ENCODE measurements around the gene PEF1.

PEF1 gene, protein sequence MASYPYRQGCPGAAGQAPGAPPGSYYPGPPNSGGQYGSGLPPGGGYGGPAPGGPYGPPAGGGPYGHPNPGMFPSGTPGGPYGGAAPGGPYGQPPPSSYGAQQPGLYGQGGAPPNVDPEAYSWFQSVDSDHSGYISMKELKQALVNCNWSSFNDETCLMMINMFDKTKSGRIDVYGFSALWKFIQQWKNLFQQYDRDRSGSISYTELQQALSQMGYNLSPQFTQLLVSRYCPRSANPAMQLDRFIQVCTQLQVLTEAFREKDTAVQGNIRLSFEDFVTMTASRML

DNA sequence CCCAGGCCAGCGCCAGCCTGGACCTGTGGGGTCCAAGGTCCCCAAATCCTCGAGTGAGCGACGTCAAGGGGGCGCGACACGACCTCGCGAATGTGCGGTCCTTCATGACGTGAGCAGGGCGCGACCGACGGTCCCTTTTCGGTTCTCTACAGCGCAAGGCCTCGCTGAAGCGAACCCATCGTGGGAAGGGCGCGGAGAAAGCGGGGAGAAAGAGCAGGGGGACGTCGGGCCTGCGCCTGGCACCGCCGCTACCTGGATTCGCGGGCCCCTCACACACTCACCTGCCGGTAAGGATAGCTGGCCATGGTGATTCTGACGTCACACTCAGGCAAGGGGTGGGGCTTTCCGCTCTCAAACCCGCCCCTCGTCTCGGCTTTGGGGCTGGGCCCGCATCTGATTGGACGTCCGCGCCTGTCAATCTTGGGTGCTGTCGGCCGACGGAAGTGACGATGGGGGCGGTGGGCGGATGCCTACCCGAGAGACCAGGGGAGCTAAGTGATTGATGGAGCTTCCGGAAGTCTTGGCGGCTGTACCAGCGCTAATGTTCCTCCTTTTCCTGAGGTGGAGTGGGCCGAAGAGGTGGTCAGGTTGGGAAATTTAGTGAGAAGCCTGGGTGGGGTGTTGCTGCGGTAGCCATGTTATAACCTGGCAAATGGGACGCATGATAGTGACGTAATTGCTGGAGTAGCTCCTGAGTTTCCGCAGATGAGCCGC, at the start of gene PEF1:
Gene PEF1 (minus strand): TSS at position 317 of the 714 bp plus-strand sequence. CDS start 12 bp downstream, at position 305.
- peak; percentile 92 to 100 (median 97) for DNase-seq

DNA sequence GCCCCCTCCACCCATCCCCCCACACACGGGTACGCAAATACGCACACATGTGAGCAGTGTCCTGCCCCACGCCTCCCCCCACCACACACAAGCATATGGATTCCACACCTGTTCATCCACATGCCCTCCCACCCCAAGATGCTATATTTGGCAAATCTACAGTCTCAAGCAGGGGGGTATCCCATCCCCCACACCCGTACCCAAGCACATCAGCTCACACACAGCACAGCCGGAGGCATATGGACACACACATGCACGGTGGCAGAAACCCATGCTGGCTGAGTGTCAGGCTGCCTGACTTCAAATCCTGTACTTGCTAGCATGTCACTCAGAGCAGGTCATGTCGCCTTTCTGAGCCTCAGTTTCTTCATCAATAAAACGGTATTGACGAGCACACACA, 48.6 kb upstream of the PEF1 start:
- DNase-seq, result no peak

DNA sequence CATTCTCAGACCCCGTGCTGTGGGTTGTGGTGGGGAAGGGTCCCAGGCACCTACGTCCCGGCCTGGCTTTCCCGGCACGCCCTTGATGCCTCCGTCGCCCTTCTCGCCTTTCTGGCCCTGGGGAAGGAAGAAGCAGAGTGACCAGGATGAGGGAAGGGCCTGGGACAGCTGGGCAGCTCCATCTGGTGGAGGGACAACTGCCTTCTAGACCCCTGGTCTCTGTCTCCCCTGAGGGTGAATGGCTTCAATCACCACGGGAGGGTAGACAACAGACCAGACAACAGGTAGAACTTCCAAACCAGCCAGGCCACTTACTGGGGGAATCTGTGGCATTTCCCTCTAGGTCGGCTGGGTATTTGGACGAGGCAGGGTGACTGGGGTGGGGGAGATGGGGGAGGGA, 47.3 kb upstream of the PEF1 start:
- no peak for DNase-seq

DNA sequence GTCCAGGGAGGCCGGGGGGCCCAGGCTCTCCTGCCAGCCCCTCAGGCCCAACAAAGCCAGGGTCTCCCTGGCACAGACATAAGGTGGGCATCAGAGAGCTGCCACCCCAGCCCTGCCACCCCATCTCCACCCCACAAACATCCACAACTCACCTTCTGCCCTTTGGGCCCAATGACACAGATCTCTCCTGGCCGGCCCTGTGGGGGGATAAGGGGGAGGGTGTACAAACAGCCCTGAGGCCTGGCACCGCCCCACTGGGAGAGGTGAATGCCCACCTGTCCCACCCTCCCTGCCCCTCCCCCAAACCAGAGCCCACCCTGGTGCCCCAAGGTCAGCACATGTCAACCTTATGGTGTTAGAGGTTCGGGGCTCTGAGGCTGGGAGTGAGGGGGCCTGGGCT, 46.8 kb upstream of the PEF1 start:
- DNase-seq, result no peak

GRCh38 chr1:31690921-31691320, 46.2 kb upstream of the PEF1 start:
- DNase-seq, result no peak

GRCh38 chr1:31689854-31690253, 45.2 kb upstream of the PEF1 start:
- DNase-seq, result no peak

- no peak for DNase-seq
These were observed 44.7 kb upstream of the PEF1 start for GRCh38 chr1:31689379-31689778.

GRCh38 chr1:31688233-31688918, 43.7 kb upstream of the PEF1 start:
- no peak for DNase-seq

GRCh38 chr1:31687601-31688000, 42.9 kb upstream of the PEF1 start:
- no peak for DNase-seq

GRCh38 chr1:31685795-31686194, 41.1 kb upstream of the PEF1 start:
- DNase-seq, result no peak

DNA sequence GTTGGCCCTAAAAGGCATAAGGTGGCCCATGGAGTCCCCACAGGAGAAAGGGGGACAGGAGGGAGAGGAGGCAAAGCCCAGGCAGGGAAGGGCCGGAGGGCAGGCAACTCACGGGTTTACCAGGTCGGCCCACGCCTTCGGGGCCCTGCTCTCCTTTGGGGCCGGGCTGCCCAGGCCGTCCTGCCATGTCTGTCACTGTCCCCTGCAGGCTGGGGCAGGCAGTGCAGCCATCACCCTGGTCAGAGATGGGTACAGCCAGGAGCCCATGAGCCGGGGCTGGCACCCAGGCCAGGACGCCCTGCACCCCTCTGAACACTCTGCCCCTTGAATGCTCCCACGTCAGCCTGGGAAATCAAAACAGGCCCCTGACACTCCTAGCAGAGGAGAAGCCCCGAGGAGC, 39.3 kb upstream of the PEF1 start:
- DNase-seq, result no peak

DNA sequence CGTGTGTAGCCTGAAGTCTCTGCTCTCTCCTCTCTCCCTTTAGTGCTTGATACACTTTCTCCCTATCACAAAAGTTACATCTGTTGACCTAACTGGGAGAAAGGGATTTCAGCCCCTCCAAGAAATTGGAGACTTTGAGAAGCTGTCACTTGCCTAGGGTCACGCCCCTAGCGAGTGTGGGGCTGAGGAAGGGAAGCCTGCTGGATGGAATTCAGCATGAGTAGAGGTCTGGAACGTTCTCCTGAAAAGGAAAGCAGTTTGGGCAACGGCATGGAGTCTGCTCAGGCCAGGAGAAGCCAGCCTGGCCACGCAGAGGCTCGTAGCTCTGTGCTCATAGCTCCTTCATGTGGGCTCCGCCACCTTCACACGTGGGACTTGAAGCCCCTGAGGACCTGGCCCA, 36.7 kb upstream of the PEF1 start:
- no peak for DNase-seq

GRCh38 chr1:31679676-31680230, 35.1 kb upstream of the PEF1 start:
- DNase-seq, result no peak

DNA sequence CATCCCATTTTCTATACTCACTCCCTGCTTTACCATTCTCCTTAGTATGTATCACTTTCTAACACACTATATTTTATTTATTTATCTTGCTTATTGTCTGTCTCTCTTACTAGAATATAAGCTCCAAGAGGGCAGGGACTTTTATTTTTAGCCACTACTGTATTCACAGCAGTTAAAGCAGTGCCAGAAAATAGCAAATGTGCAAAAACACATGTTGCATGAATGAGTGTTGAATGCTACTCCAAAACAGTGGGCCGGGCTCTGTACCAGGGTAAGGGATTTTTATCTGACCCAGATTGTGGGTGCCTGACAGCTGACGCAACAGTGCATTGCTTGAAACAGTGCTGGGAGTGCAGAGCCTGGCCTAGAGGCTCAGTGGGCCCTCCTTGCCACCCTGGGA, 34.4 kb upstream of the PEF1 start:
- no peak for DNase-seq

GRCh38 chr1:31678681-31679080, 34.0 kb upstream of the PEF1 start:
- no peak for DNase-seq

- peak in 4 of 56 donors; percentile 10 to 29 (median 18) for DNase-seq
These were observed 33.3 kb upstream of the PEF1 start for GRCh38 chr1:31677949-31678348.

DNA sequence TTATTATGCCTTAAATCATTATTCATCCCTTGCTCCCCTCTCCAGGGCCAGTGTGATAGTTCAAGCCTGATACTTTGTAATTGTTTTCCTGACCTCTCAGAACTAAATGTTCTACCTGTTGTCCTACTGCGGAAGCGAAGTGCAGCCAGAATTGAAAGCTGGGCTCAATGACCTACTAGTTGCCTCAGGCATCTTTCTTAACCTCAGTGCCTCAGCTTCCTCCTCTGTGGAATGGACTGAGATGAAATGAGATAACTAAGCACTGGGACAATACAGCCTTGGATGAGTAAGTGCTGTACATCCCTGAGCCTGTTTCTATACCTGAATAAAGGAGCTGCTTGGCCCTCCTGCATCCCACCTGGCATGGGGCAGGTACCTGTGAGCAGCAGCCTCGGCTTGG, 32.7 kb upstream of the PEF1 start:
- DNase-seq, result no peak

- DNase-seq, result no peak
These were observed 31.1 kb upstream of the PEF1 start for GRCh38 chr1:31675756-31676155.

DNA sequence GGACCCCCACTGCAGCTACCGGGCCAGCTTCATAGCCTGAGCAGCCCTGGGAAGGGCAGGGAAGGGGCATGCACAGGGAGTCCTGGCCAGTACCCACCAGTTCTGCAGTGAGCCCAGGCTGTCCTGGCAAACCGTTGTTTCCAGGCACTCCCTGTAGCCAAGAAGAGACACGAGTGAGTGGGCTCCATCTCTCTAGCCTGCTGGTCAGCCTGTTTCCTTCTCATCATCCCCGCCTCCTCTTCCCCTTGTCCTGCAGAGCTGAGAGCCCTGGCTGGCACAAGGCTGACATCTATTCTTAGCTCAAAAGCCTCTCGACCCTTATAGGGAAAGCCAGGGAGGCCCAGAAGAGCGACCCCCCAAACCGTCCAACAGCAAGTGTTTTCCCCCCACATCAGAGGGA, 30.5 kb upstream of the PEF1 start:
- no peak for DNase-seq

- DNase-seq, result peak in 1 of 56 donors; percentile 4
These were observed 29.9 kb upstream of the PEF1 start for GRCh38 chr1:31674626-31675025.

GRCh38 chr1:31673433-31673832, 28.8 kb upstream of the PEF1 start:
- DNase-seq, result no peak

GRCh38 chr1:31672986-31673385, 28.3 kb upstream of the PEF1 start:
- DNase-seq, result no peak
